Mammary epithelial cell (primary cell): ENCODE measurements around the gene TCIRG1.

Experiments used
- CTCF ChIP-seq, 2 donors: IDR thresholded peaks in 1 of 2; conservative IDR thresholded peaks in 1 of 2; 2 replicates each; pipeline ENCODE4 v1.5.1; 2011 to 2012; ENCODE audit warnings: inconsistent platforms in 2 of 2, low read length in 2 of 2, mild to moderate bottlenecking in 2 of 2, control low read depth in 1 of 2, low read depth in 1 of 2; ENCODE audit not compliant: insufficient read depth in 1 of 2; ENCODE audit errors: extremely low read depth in 1 of 2
- EZH2 ChIP-seq: IDR thresholded peaks from 2 replicates; pipeline ENCODE4 v1.6.1; 2012; ENCODE audit warnings: low read length, inconsistent platforms, borderline replicate concordance

DNA sequence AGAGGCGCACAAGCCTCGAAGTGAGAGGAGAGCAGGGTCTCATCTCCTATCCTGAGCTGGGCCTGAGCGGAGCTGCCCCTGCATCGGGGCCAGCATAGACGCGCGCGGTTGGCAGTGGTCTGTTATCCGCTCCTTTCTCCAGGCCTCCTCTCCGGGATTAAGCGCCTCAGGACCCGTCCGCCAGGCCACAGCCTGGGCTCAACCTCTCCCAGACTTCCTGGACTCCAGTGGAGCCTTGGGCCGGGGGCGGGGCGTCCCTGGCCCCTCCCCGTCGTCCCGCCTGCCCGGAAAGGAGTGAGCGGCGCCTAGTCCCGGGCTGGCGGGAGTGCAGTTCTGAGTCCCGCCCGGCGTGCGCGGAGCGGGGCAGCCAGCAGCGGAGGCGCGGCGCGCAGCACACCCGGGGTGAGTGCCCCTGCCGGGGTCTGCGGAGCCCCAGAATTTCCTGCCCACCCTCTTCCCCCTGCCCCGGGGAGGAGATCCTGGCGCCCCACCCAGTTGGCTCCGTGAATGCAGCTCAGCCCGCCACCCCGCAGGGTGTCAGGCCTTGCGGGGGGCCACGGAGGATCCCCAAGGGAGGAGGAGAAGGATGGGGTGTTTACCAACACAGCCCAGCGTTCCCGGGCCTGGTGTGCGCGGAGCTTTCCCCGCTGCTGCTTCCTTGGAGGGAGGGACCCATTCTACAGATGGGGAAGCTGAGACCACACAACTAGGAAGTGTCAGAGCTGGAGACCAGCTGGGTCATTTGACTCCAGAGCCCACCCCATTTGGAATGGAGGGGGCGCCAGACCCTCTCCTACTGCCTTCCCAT lies at the start of gene TCIRG1:
- TF ChIP-seq EZH2 (no peak), CTCF (conservative IDR thresholded peaks at IDR 0.05 in 1 of 2, IDR thresholded peaks at IDR 0.05 in 1 of 2; ENCODE audit: extremely low read depth in 1 of 2, insufficient read depth in 1 of 2, low read depth in 1 of 2, low read length in 2 of 2) (no peak)
